OCI-LY7 (cell line): ENCODE measurements around the gene PRDM7. TPM values are rescaled to one million over a fixed set of nuclear protein-coding genes. Genes with fewer than 3 reads are reported as not detected.
"Not testable (repeated sequence)": the region's sequence is repeated elsewhere in the genome, so short reads cannot be mapped to it uniquely, and the experiment has no call there.

Experiments used
- BruUV-seq: library from RNA; stranded (reverse); fragments of 400-500 nt; replicated peaks from 2 replicates; lab custom pipeline; 2021; lab: Mats Ljungman, UMichigan
- CTCF ChIA-PET: fragments of 300-600 bp; sonication (Branson Sonifier 250); formaldehyde crosslinking; loops from one replicate; lab custom pipeline; 2022; ENCODE audit warnings: antibody characterized with exemption; ENCODE audit not compliant: unreplicated experiment; lab: Charles Lee
- POLR2A ChIA-PET: fragments of 300-600 bp; sonication (Branson Sonifier 250); formaldehyde crosslinking; loops from one replicate; lab custom pipeline; 2022; ENCODE audit warnings: antibody characterized with exemption; lab: Charles Lee
- DNase-seq: peaks from one replicate; pipeline ENCODE4 v3.0.0-alpha.2; 2015; ENCODE audit warnings: low spot score
- H2AFZ ChIP-seq: fragments of 200-600 bp; sonication (generic), shearing (Covaris generic); 2 replicates; pipeline ENCODE4 v1.6.1; 2014; ENCODE audit warnings: mild to moderate bottlenecking, antibody characterized with exemption, low read length, moderate library complexity
- H3K27ac ChIP-seq: fragments of 200-600 bp; sonication (generic); 2 replicates; pipeline ENCODE4 v1.5.1; 2014; ENCODE audit warnings: mixed run types, low read depth, mild to moderate bottlenecking, moderate library complexity, low read length, inconsistent platforms; ENCODE audit not compliant: poor library complexity, severe bottlenecking
- H3K36me3 ChIP-seq: fragments of 200-600 bp; sonication (generic); 2 replicates; pipeline ENCODE4 v1.6.1; 2014; ENCODE audit warnings: mild to moderate bottlenecking, antibody characterized with exemption, low read length, moderate library complexity, mixed read lengths; ENCODE audit not compliant: insufficient read depth
- H3K4me1 ChIP-seq: fragments of 200-600 bp; sonication (generic); 2 replicates; pipeline ENCODE4 v1.5.1; 2014; ENCODE audit warnings: mild to moderate bottlenecking, low read length; ENCODE audit not compliant: insufficient read depth, poor library complexity, severe bottlenecking
- H3K4me2 ChIP-seq: fragments of 200-600 bp; sonication (generic); 2 replicates; pipeline ENCODE4 v1.6.1; 2014; ENCODE audit warnings: mild to moderate bottlenecking, low read length
- H3K4me3 ChIP-seq: fragments of 200-600 bp; sonication (generic); 2 replicates; pipeline ENCODE4 v1.5.1; 2014; ENCODE audit warnings: mild to moderate bottlenecking, low read depth, low read length; ENCODE audit not compliant: poor library complexity, severe bottlenecking
- H3K79me2 ChIP-seq: fragments of 200-600 bp; sonication (generic); 2 replicates; pipeline ENCODE4 v1.6.1; 2016; ENCODE audit warnings: low read depth, mild to moderate bottlenecking, low read length, moderate library complexity, mixed read lengths; ENCODE audit not compliant: insufficient read depth
- H3K9me2 ChIP-seq: fragments of 200-600 bp; sonication (generic); 2 replicates; pipeline ENCODE4 v1.6.1; 2016; ENCODE audit warnings: mild to moderate bottlenecking, low read length, mixed read lengths; ENCODE audit not compliant: insufficient read depth
- H3K9me3 ChIP-seq: fragments of 200-600 bp; sonication (generic); 2 replicates; pipeline ENCODE4 v1.6.1; 2014; ENCODE audit warnings: mild to moderate bottlenecking, mixed run types, low read length, mixed read lengths
- H4K20me1 ChIP-seq: fragments of 200-600 bp; sonication (generic); 2 replicates; pipeline ENCODE4 v1.6.1; 2014; ENCODE audit warnings: mild to moderate bottlenecking, antibody characterized with exemption, low read length, moderate library complexity, mixed read lengths; ENCODE audit not compliant: insufficient read depth
- CTCF ChIP-seq: fragments of 200-600 bp; sonication (generic); conservative IDR thresholded peaks from 2 replicates; pipeline ENCODE4 v1.5.1; 2014; ENCODE audit warnings: mild to moderate bottlenecking, antibody characterized with exemption, low read length, moderate library complexity, mixed read lengths
- EZH2phosphoT487 ChIP-seq: fragments of 200-600 bp; sonication (generic); IDR thresholded peaks from 2 replicates; pipeline ENCODE4 v1.6.1; 2018; ENCODE audit warnings: low read depth, borderline replicate concordance, mild to moderate bottlenecking, mixed run types, antibody characterized with exemption, low read length, moderate library complexity, mixed read lengths
- intact Hi-C: fragments of 100-400 bp; cut with micrococcal nuclease; formaldehyde crosslinking; loops from one replicate; pipeline ENCODE4 v1.10.0; 2022; ENCODE audit not compliant: unreplicated experiment
- total RNA-seq, 2 experiments: library from RNA; depleted of rRNA in 1 of 2; stranded (reverse); fragments of >200 nt in 1 of 2; shearing (Covaris generic) in 1 of 2; gene quantifications; 2 replicates each; pipeline ENCODE4 v1.2.3, GENCODE V29; 2014 to 2022

The PRDM7 gene
- total RNA-seq, 2 experiments from 2014 or later: not detected

GRCh38 chr16:90070440-90070839 lies 6.7 kb downstream of the PRDM7 start:
- ChIA-PET CTCF (no interaction called here), POLR2A (interaction anchor here (1.2 kb wide), 1 partner anchor 146 kb away, joined by 3 read pairs; no protein-coding TSS in a partner anchor)
- no peaks in the 10 kb centered on the region for H4K20me1 ChIP-seq
- H2AFZ ChIP-seq: peak overlapping the region; percentile 35; the same call in 1 of the 2 replicates
- H3K79me2 ChIP-seq: no peaks in the 10 kb centered on the region
- no peaks in the 10 kb centered on the region; the same call in 1 of the 2 replicates for H3K9me3 ChIP-seq
- TF ChIP-seq EZH2phosphoT487 (no peak), CTCF (no peak)
- H3K27ac ChIP-seq: no peak overlapping the region
- H3K4me2 ChIP-seq: peak overlapping the region; percentile 1; the same call in 1 of the 2 replicates
- no peaks in the 10 kb centered on the region for H3K9me2 ChIP-seq
- BruUV-seq: no TSS peak
- no peaks in the 10 kb centered on the region for H3K36me3 ChIP-seq
- peaks cover 6% of the 10 kb centered on the region for H3K4me1 ChIP-seq
- intact Hi-C loops: no loop called here
- peak; percentile 31 for DNase-seq
- H3K4me3 ChIP-seq: no peak overlapping the region

- BruUV-seq: no TSS peak
- no peak overlapping the region for H3K4me2 ChIP-seq
- POLR2A ChIA-PET: no interaction called here
Observed at GRCh38 chr16:90061437-90061836, 15.7 kb downstream of the PRDM7 start.

GRCh38 chr16:90057738-90058173 lies 19.4 kb downstream of the PRDM7 start:
- intact Hi-C loops: no loop called here
- H3K36me3 ChIP-seq: no peaks in the 10 kb centered on the region

More at GRCh38 chr16:90061437-90061836, 15.7 kb downstream of the PRDM7 start:
- H4K20me1 ChIP-seq: no peaks in the 10 kb centered on the region
- no peaks in the 10 kb centered on the region for H3K36me3 ChIP-seq
- no peak overlapping the region for H3K4me3 ChIP-seq
- no peak for TF ChIP-seq EZH2phosphoT487
- no peaks in the 10 kb centered on the region for H3K79me2 ChIP-seq
- intact Hi-C loops: no loop called here
- DNase-seq: no peak
- no peak overlapping the region for H3K27ac ChIP-seq
- no peaks in the 10 kb centered on the region for H3K4me1 ChIP-seq
- no peaks in the 10 kb centered on the region for H3K9me2 ChIP-seq
- no peak overlapping the region for H2AFZ ChIP-seq
- H3K9me3 ChIP-seq: no peaks in the 10 kb centered on the region
- CTCF ChIA-PET: no interaction called here

GRCh38 chr16:90056521-90056920 lies 20.6 kb downstream of the PRDM7 start:
- H3K4me3 ChIP-seq, H3K4me1 ChIP-seq, intact Hi-C loops, H2AFZ ChIP-seq, BruUV-seq, H4K20me1 ChIP-seq, H3K9me2 ChIP-seq, H3K79me2 ChIP-seq, DNase-seq, H3K27ac ChIP-seq, H3K36me3 ChIP-seq, H3K4me2 ChIP-seq: not testable (repeated sequence)
- H3K9me3 ChIP-seq: peaks cover 24% of the 10 kb centered on the region; the same call in 1 of the 2 replicates
- CTCF ChIA-PET: interaction anchor here (0.5 kb wide), 1 partner anchor 1174 kb away, joined by 4 read pairs; no protein-coding TSS in a partner anchor
- POLR2A ChIA-PET: interaction anchor here (0.6 kb wide), 1 partner anchor 131 kb away, joined by 7 read pairs; no protein-coding TSS in a partner anchor

More at GRCh38 chr16:90057738-90058173, 19.4 kb downstream of the PRDM7 start:
- Histone ChIP-seq H3K9me3 (peaks cover 20% of the 10 kb centered on the region; the same call in 1 of the 2 replicates), H3K27ac (no peak overlapping the region), H3K9me2 (no peaks in the 10 kb centered on the region), H4K20me1 (no peaks in the 10 kb centered on the region), H2AFZ (no peak overlapping the region), H3K4me1 (no peaks in the 10 kb centered on the region), H3K4me3 (no peak overlapping the region), H3K79me2 (no peaks in the 10 kb centered on the region), H3K4me2 (no peak overlapping the region)
- ChIA-PET POLR2A (no interaction called here), CTCF (no interaction called here)
- no peak for DNase-seq
- TF ChIP-seq CTCF: no peak
- no peak for TF ChIP-seq EZH2phosphoT487
- no TSS peak for BruUV-seq
